Measurements from ENCODE around the gene SNX8.
A peak's percentile ranks its signal among the peaks of the same experiment; 100 is the strongest.

The SNX8 gene

GRCh38 chr7:2219606-2220005, 94.6 kb downstream of the SNX8 start:
- Histone ChIP-seq H3K27ac (replicated peaks; ENCODE audit: low read length) (no peak overlapping the region), H2AFZ (ENCODE audit: low read length) (no peak overlapping the region), H3K4me2 (ENCODE audit: insufficient read depth, low read length, poor library complexity, severe bottlenecking) (no peak overlapping the region), H2BK15ac (ENCODE audit: low read length) (no peak overlapping the region), H3K23ac (ENCODE audit: low read depth, low read length, poor library complexity) (no peak overlapping the region), H3K4me1 (ENCODE audit: control insufficient read depth in 2 of 2, insufficient read depth in 1 of 2, low read depth in 1 of 2, low read length in 2 of 2) (peaks cover 0 to 2% of the 10 kb centered on the region in 2 donors), H3K27me3 (ENCODE audit: control insufficient read depth in 3 of 3, insufficient read depth in 3 of 3, low read depth in 1 of 3, low read length in 3 of 3) (no peaks in the 10 kb centered on the region), H3K36me3 (replicated peaks in 1 of 2; ENCODE audit: control insufficient read depth in 2 of 2, insufficient read depth in 2 of 2, low read length in 2 of 2) (peaks cover 71 to 85% of the 10 kb centered on the region in 2 donors), H3K18ac (ENCODE audit: low read length) (no peak overlapping the region), H2BK120ac (ENCODE audit: low read depth, low read length) (no peak overlapping the region), H2BK12ac (ENCODE audit: low read length) (no peak overlapping the region), H4K91ac (ENCODE audit: low read depth, low read length, poor library complexity) (no peak overlapping the region), H3K9ac (ENCODE audit: low read depth, low read length, poor library complexity) (peak overlapping the region; percentile 50), H2BK5ac (ENCODE audit: low read length) (no peak overlapping the region), H3K9me3 (replicated peaks in 1 of 2; ENCODE audit: control insufficient read depth in 2 of 2, insufficient read depth in 1 of 2, low read depth in 1 of 2, low read length in 2 of 2) (peaks cover 0 to 2% of the 10 kb centered on the region in 2 donors), H3K79me1 (ENCODE audit: low read depth, low read length) (peaks cover 19% of the 10 kb centered on the region), H3K4me3 (ENCODE audit: low read length in 2 of 2) (no peak overlapping the region), H4K8ac (ENCODE audit: low read depth, low read length) (no peak overlapping the region), H3K14ac (ENCODE audit: low read length) (no peak overlapping the region), H2AK5ac (ENCODE audit: low read depth, low read length) (no peak overlapping the region), H3K4ac (ENCODE audit: low read length) (no peak overlapping the region)
- WGBS, 2 donors (ENCODE audit: extremely low coverage in 2 of 2, insufficient read length in 2 of 2, insufficient replicate concordance in 1 of 2) = no CpG with 5 or more reads among the region's 8 CpGs
- no peak for DNase-seq (ENCODE audit: low spot score)

- Histone ChIP-seq H3K4ac (ENCODE audit: low read length) (no peak overlapping the region), H4K8ac (ENCODE audit: low read depth, low read length) (no peak overlapping the region), H3K14ac (ENCODE audit: low read length) (no peak overlapping the region), H2BK15ac (ENCODE audit: low read length) (no peak overlapping the region), H3K9ac (ENCODE audit: low read depth, low read length, poor library complexity) (peak overlapping the region; percentile 44), H3K18ac (ENCODE audit: low read length) (no peak overlapping the region), H2BK5ac (ENCODE audit: low read length) (no peak overlapping the region), H3K27me3 (ENCODE audit: control insufficient read depth in 3 of 3, insufficient read depth in 3 of 3, low read depth in 1 of 3, low read length in 3 of 3) (no peaks in the 10 kb centered on the region), H2AK5ac (ENCODE audit: low read depth, low read length) (no peak overlapping the region), H3K23ac (ENCODE audit: low read depth, low read length, poor library complexity) (no peak overlapping the region), H2AFZ (ENCODE audit: low read length) (no peak overlapping the region), H2BK120ac (ENCODE audit: low read depth, low read length) (no peak overlapping the region), H3K4me3 (ENCODE audit: low read length in 2 of 2) (no peak overlapping the region), H3K4me2 (ENCODE audit: insufficient read depth, low read length, poor library complexity, severe bottlenecking) (no peak overlapping the region), H3K9me3 (replicated peaks in 1 of 2; ENCODE audit: control insufficient read depth in 2 of 2, insufficient read depth in 1 of 2, low read depth in 1 of 2, low read length in 2 of 2) (peaks cover 0 to 2% of the 10 kb centered on the region in 2 donors), H3K27ac (replicated peaks; ENCODE audit: low read length) (no peak overlapping the region), H4K91ac (ENCODE audit: low read depth, low read length, poor library complexity) (no peak overlapping the region), H3K36me3 (replicated peaks in 1 of 2; ENCODE audit: control insufficient read depth in 2 of 2, insufficient read depth in 2 of 2, low read length in 2 of 2) (peaks cover 71 to 85% of the 10 kb centered on the region in 2 donors), H2BK12ac (ENCODE audit: low read length) (no peak overlapping the region), H3K4me1 (ENCODE audit: control insufficient read depth in 2 of 2, insufficient read depth in 1 of 2, low read depth in 1 of 2, low read length in 2 of 2) (peaks cover 0 to 2% of the 10 kb centered on the region in 2 donors), H3K79me1 (ENCODE audit: low read depth, low read length) (peaks cover 19% of the 10 kb centered on the region)
- no CpG with 5 or more reads among the region's 15 CpGs for WGBS, 2 donors (ENCODE audit: extremely low coverage in 2 of 2, insufficient read length in 2 of 2, insufficient replicate concordance in 1 of 2)
- no peak for DNase-seq (ENCODE audit: low spot score)
Observed at GRCh38 chr7:2219136-2219535, 95.1 kb downstream of the SNX8 start.

- Histone ChIP-seq H3K4me3 (ENCODE audit: low read length in 2 of 2) (no peak overlapping the region), H3K23ac (ENCODE audit: low read depth, low read length, poor library complexity) (no peak overlapping the region), H2BK12ac (ENCODE audit: low read length) (no peak overlapping the region), H3K27ac (replicated peaks; ENCODE audit: low read length) (no peak overlapping the region), H2BK15ac (ENCODE audit: low read length) (no peak overlapping the region), H3K9ac (ENCODE audit: low read depth, low read length, poor library complexity) (no peak overlapping the region), H3K4ac (ENCODE audit: low read length) (no peak overlapping the region), H3K36me3 (replicated peaks in 1 of 2; ENCODE audit: control insufficient read depth in 2 of 2, insufficient read depth in 2 of 2, low read length in 2 of 2) (peaks cover 72 to 85% of the 10 kb centered on the region in 2 donors), H3K4me1 (ENCODE audit: control insufficient read depth in 2 of 2, insufficient read depth in 1 of 2, low read depth in 1 of 2, low read length in 2 of 2) (peaks cover 0 to 2% of the 10 kb centered on the region in 2 donors), H3K14ac (ENCODE audit: low read length) (no peak overlapping the region), H2BK120ac (ENCODE audit: low read depth, low read length) (no peak overlapping the region), H2BK5ac (ENCODE audit: low read length) (no peak overlapping the region), H2AFZ (ENCODE audit: low read length) (no peak overlapping the region), H3K9me3 (replicated peaks in 1 of 2; ENCODE audit: control insufficient read depth in 2 of 2, insufficient read depth in 1 of 2, low read depth in 1 of 2, low read length in 2 of 2) (peaks cover 0 to 2% of the 10 kb centered on the region in 2 donors), H4K8ac (ENCODE audit: low read depth, low read length) (no peak overlapping the region), H4K91ac (ENCODE audit: low read depth, low read length, poor library complexity) (no peak overlapping the region), H3K4me2 (ENCODE audit: insufficient read depth, low read length, poor library complexity, severe bottlenecking) (no peak overlapping the region), H3K79me1 (ENCODE audit: low read depth, low read length) (peaks cover 19% of the 10 kb centered on the region), H3K27me3 (ENCODE audit: control insufficient read depth in 3 of 3, insufficient read depth in 3 of 3, low read depth in 1 of 3, low read length in 3 of 3) (no peaks in the 10 kb centered on the region), H3K18ac (ENCODE audit: low read length) (no peak overlapping the region), H2AK5ac (ENCODE audit: low read depth, low read length) (no peak overlapping the region)
- WGBS, 2 donors (ENCODE audit: extremely low coverage in 2 of 2, insufficient read length in 2 of 2, insufficient replicate concordance in 1 of 2) = no CpG with 5 or more reads among the region's 9 CpGs
- DNase-seq (ENCODE audit: low spot score) = no peak
Observed at GRCh38 chr7:2218444-2218785, 95.8 kb downstream of the SNX8 start.

- Histone ChIP-seq H4K8ac (ENCODE audit: low read depth, low read length) (no peak overlapping the region), H3K4me3 (ENCODE audit: low read length in 2 of 2) (no peak overlapping the region), H2BK120ac (ENCODE audit: low read depth, low read length) (no peak overlapping the region), H3K27me3 (ENCODE audit: control insufficient read depth in 3 of 3, insufficient read depth in 3 of 3, low read depth in 1 of 3, low read length in 3 of 3) (no peaks in the 10 kb centered on the region), H3K14ac (ENCODE audit: low read length) (no peak overlapping the region), H2BK12ac (ENCODE audit: low read length) (no peak overlapping the region), H3K4me1 (ENCODE audit: control insufficient read depth in 2 of 2, insufficient read depth in 1 of 2, low read depth in 1 of 2, low read length in 2 of 2) (peaks cover 0 to 2% of the 10 kb centered on the region in 2 donors), H3K9me3 (replicated peaks in 1 of 2; ENCODE audit: control insufficient read depth in 2 of 2, insufficient read depth in 1 of 2, low read depth in 1 of 2, low read length in 2 of 2) (peaks cover 0 to 5% of the 10 kb centered on the region in 2 donors), H2AK5ac (ENCODE audit: low read depth, low read length) (no peak overlapping the region), H3K36me3 (replicated peaks in 1 of 2; ENCODE audit: control insufficient read depth in 2 of 2, insufficient read depth in 2 of 2, low read length in 2 of 2) (peaks cover 75 to 85% of the 10 kb centered on the region in 2 donors), H3K9ac (ENCODE audit: low read depth, low read length, poor library complexity) (no peak overlapping the region), H3K4ac (ENCODE audit: low read length) (no peak overlapping the region), H3K23ac (ENCODE audit: low read depth, low read length, poor library complexity) (no peak overlapping the region), H3K18ac (ENCODE audit: low read length) (no peak overlapping the region), H3K4me2 (ENCODE audit: insufficient read depth, low read length, poor library complexity, severe bottlenecking) (no peak overlapping the region), H4K91ac (ENCODE audit: low read depth, low read length, poor library complexity) (no peak overlapping the region), H2BK5ac (ENCODE audit: low read length) (no peak overlapping the region), H3K27ac (replicated peaks; ENCODE audit: low read length) (no peak overlapping the region), H2AFZ (ENCODE audit: low read length) (no peak overlapping the region), H3K79me1 (ENCODE audit: low read depth, low read length) (peaks cover 15% of the 10 kb centered on the region), H2BK15ac (ENCODE audit: low read length) (no peak overlapping the region)
- DNase-seq (ENCODE audit: low spot score) = no peak
- WGBS, 2 donors (ENCODE audit: extremely low coverage in 2 of 2, insufficient read length in 2 of 2, insufficient replicate concordance in 1 of 2) = no CpG with 5 or more reads among the region's 19 CpGs
Observed at GRCh38 chr7:2217716-2218443, 96.4 kb downstream of the SNX8 start.

Measured in neuronal stem cell (in vitro differentiated cells).